DMS79 (cell line): ENCODE results near the gene PSAPL1.
A peak's percentile ranks its signal among the peaks of the same experiment; 100 is the strongest.

Experiments used
- DNase-seq: peaks from one replicate; lab custom pipeline; 2025; lab: John Stamatoyannopoulos, UW

The PSAPL1 gene

GRCh38 chr4:7430965-7431695 is 3.6 kb downstream of the PSAPL1 start:
- DNase-seq = no peak

GRCh38 chr4:7430368-7430964 is 4.3 kb downstream of the PSAPL1 start:
- no peak for DNase-seq

- no peak for DNase-seq
Observed at GRCh38 chr4:7429601-7430078, 5.1 kb downstream of the PSAPL1 start.

GRCh38 chr4:7429069-7429416 is 5.7 kb downstream of the PSAPL1 start:
- DNase-seq = no peak

GRCh38 chr4:7428261-7429068 is 6.3 kb downstream of the PSAPL1 start:
- DNase-seq = no peak

GRCh38 chr4:7427831-7428260 is 6.9 kb downstream of the PSAPL1 start:
- no peak for DNase-seq

- DNase-seq = no peak
Observed at GRCh38 chr4:7427361-7427760, 7.4 kb downstream of the PSAPL1 start.

- DNase-seq = no peak
Observed at GRCh38 chr4:7426525-7427171, 8.1 kb downstream of the PSAPL1 start.

GRCh38 chr4:7425591-7426468 is 8.9 kb downstream of the PSAPL1 start:
- no peak for DNase-seq

GRCh38 chr4:7425124-7425523 is 9.6 kb downstream of the PSAPL1 start:
- DNase-seq = no peak

- no peak for DNase-seq
Observed at GRCh38 chr4:7424553-7425111, 10.1 kb downstream of the PSAPL1 start.

GRCh38 chr4:7423801-7424552 is 10.8 kb downstream of the PSAPL1 start:
- DNase-seq = no peak

GRCh38 chr4:7423391-7423790 is 11.3 kb downstream of the PSAPL1 start:
- DNase-seq = no peak

GRCh38 chr4:7422898-7423180 is 11.9 kb downstream of the PSAPL1 start:
- no peak for DNase-seq

- DNase-seq = no peak
Observed at GRCh38 chr4:7422151-7422897, 12.4 kb downstream of the PSAPL1 start.

GRCh38 chr4:7421356-7422150 is 13.2 kb downstream of the PSAPL1 start:
- no peak for DNase-seq

- peak; percentile 62 for DNase-seq
Observed at GRCh38 chr4:7420661-7421040, 14.1 kb downstream of the PSAPL1 start.

GRCh38 chr4:7419961-7420660 is 14.6 kb downstream of the PSAPL1 start:
- no peak for DNase-seq
